Hindlimb muscle (tissue), 1 donor: ENCODE results near the gene RGS7. TPM values are rescaled to one million over a fixed set of nuclear protein-coding genes. Genes with fewer than 3 reads are reported as not detected.
"Not testable (repeated sequence)": the region's sequence is repeated elsewhere in the genome, so short reads cannot be mapped to it uniquely, and the experiment has no call there.

Experiments
- DNase-seq: peaks from one replicate; pipeline ENCODE4 v3.0.0-alpha.2; 2013
- polyA plus RNA-seq: library from polyadenylated mRNA; unstranded; fragments of 120-200 nt; gene quantifications from one replicate; pipeline ENCODE4 v1.2.1, GENCODE V29; 2013; ENCODE audit not compliant: insufficient read length

The RGS7 gene
- polyA plus RNA-seq, 1 donor, result not detected

DNA sequence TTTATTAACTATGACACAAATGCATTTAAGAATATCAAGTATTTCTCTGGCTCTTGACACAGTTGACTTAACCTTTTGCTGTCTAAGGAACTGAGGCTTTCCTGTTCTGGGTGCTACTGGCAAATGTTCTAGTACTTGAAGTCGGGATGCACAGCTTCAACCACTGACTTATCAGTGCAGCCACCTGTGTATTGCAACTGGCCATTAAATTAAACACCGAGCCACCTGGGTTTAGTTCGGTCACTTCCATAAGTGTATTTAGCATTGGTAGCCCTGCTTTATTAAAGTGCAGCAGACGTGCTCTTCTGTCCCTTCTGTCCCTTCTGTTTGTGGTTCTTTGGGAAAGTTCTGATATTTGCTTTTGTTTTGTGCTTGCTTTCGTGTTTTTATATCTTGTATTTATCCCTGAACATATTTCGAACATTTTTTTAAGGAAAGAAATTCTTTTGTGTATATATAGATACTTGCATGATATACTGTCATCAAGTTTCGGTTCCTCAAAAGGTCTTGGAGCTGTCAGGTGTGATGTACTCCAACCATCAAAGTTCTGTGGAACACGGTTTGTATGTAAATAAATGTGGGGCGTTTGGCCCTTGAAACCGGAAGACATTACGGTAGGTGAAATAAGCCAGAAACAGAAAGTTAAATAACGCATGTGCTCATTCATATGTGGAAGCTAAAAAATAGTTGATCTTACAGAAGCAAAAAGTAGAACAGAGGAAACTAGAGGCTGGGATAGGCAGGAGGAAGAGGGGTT, 447.1 kb downstream of the RGS7 start:
- no peak for DNase-seq

DNA sequence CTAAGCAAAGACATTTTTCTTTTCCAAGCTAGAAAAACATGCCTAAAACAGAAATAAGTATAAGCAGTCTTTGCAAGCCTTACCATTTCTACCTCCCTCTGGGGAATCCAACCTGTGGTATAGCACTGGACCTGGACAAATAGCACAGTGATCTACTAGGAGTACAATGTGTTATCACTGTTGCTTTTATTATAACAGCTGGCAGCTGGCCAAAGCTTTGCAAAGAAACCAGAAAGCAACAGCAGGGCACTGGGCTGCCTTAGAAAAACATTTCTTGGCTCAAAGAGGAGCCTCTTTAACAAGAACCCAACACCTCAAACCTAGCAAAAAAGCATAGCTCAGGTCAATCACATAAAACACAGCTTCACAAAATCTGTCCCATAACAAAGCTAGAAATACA, 450.5 kb downstream of the RGS7 start:
- DNase-seq, result no peak

DNA sequence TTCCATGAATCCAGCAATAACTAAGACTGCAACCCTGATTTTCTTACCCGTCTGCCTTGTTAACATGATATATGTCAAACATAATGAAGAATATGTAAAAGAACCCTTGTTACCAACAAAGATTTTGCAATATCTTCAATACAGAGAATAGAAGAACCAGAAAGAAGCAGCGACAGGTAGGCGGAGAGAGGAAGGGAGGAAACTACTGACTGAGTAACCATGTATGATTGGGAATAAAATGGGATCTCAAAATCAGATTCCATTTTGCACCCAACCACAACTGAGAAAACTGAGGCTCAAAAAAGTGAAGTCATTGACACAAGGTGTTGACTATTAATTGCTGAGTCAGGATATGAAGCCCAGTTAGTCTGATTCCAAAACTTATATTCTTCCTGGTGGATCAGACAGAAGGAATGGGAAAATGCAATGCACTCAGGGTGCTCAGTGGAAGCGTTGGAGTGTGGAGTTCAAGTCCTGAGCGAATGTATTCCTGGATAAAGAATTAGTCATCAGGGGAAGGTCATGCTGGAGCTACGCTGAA, 451.7 kb downstream of the RGS7 start:
- DNase-seq, result no peak

DNA sequence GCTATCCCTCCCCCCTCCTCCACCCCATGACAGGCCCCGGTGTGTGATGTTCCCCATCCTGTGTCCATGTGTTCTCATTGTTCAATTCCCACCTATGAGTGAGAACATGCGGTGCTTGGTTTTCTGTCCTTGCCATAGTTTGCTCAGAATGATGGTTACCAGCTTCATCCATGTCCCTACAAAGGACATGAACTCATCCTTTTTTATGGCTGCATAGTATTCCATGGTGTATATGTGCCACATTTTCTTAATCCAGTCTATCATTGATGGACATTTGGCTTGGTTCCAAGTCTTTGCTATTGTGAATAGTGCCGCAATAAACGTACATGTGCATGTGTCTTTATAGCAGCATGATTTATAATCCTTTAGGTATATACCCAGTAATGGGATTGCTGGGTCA, 461.6 kb downstream of the RGS7 start:
- not testable (repeated sequence) for DNase-seq

DNA sequence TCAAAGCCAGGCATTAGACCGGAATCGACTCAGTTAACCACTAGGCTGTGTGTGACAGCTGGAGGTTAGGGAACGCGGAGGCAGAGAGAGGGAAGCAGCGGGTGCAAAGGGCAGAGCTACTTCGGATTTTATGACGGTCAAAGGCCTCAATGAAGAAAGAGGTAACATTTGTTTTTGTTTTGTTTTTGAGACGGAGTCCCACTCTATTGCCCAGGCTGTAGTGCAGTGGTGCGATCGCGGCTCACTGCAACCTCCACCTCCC, 468.3 kb downstream of the RGS7 start:
- no peak for DNase-seq

DNA sequence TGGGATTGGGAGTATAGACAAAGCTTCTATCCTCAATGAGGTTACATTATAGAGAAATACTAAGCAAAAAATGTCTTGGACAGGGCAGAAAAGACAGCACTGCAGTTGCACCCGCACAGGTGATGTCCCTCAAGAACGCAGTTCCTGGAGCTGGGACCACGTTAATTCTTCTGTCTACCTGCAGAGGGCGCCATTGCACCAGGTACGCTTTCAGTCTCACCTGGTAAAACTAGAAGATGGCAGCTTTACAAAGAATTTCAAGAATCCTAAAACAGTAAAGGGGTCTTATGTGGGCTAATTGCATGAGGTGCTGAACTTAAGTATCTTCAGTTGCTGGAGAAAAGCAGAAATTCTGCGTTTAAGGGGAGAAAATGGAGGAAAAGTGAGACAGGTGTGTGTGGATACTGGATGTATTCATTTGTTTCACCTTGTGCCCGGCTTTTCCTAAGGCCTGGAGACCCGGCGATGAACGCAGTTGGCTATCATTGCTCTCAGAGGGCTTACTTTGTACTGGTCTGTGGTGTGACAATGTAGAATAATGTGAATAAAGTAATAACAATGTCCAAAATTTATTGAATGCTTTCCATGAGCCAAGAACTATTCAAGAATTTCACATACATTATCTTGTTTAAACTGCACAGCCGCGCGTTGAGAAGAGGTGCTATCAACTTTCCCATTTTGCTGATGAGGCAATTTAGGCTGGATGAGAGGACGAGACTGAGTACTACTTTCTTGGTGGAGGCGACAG, 468.8 kb downstream of the RGS7 start:
- DNase-seq, result no peak

DNA sequence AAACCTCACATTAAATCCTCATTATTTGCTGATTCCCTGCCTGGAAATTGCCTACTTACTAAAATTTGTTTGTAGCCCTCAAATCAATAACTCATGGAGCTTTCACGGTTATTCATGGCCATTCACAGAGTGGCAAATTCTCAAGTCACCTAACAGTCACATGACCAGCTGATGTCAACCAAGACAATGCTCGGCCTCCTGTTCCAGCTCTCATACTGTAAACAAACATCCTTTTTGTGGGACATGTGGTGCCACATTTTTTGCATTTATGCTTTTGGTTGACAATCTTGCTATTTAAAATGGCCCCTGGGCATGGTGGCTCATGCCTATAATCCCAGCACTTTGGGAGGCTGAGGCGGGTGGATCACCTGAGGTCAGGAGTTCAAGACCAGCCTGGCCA, 473.5 kb downstream of the RGS7 start:
- DNase-seq, result no peak

DNA sequence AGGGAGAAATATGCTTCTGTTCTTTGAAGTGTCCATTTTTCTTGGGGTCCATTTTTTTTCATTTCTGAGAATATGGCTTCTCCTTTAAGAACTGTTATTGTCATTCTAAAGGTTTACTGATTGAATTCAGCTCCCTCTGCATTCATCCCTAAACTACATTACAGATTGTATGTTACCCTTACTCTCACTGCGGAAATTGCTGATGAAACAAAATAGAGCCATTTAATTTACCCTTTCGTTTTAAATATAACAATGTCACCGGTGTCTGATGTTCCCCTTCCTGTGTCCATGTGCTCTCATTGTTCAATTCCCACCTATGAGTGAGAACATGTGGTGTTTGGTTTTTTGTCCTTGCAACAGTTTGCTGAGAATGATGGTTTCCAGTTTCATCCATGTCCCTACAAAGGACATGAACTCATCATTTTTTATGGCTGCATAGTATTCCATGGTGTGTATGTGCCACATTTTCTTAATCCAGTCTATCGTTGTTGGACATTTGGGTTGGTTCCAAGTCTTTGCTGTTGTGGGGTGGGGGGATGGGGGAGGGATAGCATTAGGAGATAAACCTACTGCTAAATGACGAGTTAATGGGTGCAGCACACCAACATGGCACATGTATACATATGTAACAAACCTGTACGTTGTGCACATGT, 474.2 kb downstream of the RGS7 start:
- not testable (repeated sequence) for DNase-seq

DNA sequence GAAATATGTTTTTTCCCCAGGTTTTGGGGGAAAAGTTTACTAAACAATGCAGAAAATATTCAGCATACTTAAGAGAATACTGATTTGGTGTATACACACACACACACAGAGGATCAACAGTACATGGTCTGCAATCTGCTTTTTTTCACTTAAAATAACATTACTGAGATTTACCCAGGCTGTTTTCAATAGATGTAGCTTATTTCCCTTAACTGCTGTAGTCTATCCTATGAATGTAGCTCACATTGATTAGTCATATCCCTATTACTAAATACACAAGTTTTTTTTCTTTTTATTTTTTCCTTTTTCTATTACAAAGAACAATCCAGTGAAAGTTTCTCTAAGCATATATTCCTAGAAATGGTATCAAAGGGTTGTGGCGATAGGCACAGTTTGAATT, 478.4 kb downstream of the RGS7 start:
- no peak for DNase-seq

DNA sequence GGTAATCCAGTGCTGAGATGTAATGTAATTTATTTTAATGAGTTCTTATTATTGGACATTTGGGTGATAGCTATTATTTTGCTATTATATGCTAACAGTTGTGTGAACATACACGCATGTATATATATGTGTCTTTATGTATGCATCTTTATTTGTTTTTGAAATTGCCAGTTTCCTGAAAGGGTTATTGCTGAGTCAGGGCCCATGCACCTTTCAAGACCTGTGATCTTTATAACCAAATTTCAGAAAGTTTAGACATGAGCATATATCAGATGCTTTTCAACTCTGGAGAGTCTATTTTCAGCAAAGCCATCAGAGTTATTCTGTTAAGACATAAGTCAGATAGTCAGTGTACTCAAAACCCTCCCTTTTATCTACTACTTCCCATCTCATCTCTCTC, 479.4 kb downstream of the RGS7 start:
- no peak for DNase-seq

DNA sequence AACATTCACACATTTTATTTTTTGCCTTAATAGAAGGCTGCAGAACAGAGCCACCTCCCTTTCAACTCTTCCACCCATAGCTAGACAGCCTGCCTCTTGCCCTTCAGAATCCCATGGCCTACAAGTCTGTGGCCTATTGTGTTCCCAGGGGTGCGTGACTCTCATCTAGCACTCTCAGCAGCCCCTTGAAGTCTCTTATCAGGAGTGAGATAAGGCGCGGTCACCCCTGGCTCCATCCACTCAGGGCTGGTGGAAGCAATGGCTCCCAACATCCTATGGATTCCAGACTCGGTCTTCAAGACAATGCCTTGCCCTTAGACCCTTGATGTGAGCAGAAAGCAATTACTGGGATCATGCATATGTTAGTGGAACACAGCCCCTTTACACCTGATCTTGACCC, 480.9 kb downstream of the RGS7 start:
- no peak for DNase-seq

DNA sequence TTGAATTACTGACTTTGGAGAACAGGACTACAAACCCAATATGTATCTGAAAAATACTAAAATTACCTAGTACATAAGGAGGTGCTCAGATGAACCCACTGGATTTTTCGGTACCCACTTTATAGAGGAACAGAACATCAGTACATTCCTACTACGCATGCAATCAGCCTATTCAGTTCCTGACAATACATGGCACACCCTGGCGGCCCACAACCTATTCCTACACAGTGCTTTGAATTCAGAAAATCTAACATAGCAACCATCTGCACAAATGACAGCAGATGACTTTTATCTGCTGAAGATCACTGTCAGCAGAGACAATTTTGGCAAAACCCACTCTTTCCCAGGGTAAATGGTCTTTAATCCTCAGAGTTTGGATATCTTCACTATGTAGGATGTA, 487.9 kb downstream of the RGS7 start:
- no peak for DNase-seq

DNA sequence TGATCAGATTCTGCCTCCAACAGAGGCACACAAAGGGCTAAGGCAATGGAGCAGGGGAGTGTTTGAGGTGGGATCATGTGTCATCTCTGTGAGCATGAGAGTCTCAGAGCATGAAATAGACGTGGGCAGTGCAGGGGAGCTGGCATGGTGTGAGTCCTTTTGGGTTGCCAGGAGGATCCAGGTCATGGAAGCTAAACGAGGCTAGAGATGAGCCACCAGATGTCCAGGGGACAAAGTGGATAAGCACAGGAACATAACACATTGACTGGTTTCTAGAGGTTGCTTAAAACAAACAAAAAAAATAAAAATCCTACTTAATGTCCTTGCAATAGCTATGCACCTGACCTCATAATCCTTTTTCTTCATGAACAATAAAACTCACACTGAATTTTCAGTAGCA, 490.3 kb downstream of the RGS7 start:
- DNase-seq, result no peak

DNA sequence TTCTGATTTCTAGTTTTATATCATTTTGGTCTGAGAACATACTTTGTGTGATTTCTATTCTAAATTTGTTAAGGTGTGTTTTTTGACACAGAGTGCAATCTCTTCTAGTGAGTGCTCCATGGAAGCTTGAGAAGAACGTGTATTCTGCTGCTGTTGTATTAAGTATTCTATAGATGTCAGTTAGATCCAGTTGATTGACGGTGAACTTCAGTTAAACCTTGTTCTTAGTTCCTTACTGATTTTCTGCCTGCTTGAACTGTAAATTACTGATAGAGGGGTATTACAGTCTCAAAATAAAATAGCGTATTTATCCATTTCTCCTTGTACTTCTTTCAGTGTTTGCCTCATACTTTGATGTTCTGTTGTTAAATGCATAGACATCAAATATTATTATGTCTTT, 497.0 kb downstream of the RGS7 start:
- no peak for DNase-seq

DNA sequence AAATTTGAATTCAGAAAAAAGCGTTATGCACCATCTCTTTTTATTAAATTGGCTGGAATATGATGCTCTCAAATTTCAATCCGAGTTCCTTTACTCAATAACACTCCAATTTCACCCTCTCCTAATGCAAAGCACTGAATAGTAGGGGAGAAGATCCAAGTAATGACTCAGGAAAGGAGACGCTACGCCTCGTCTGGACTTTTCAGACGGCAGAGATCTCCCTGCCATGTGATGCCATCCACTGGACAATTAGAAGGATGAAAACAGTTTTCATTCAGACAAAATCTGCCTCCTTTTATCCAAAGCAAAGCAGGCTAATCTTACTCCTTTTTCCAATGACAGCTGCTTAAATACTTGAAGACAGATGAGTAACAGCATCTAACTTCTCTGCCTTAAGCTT, 502.6 kb downstream of the RGS7 start:
- DNase-seq, result peak; percentile 8

DNA sequence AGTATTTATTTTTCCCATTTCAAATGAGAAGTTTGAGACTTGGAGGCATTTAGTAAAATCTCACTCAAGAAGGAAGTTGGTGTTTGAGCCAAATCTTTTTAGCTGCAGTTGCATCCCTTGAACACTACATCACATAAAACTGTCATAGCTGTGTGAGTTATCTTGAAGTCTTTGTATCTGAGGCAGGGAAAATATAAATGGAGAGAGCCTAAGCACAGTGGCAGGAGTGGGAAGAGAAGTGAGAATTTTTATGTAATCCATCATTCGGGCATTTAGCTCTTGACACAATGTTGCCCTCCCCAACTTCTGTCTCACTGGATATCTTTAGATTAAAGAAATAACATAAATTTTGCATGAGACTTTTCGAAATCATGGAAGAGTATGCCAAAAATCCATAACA, 509.7 kb downstream of the RGS7 start:
- no peak for DNase-seq

DNA sequence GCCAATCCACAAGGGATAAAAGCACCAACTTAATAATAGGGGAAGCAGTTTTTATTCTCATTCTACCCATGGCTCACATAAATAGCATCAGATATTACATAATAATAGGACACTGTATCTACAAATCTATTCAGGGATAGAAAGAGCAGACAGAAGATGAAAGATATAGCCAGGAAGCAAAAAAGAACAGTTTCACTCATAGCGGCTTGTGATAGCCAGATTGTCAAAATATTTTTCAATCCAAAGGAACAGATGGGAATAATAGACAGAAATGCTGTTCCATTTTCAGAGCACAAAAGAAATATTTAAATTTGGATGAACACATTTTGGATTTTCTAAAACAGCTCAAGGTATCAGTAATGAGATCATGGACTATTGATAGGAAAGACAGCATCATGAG, 512.5 kb downstream of the RGS7 start:
- DNase-seq, result no peak

DNA sequence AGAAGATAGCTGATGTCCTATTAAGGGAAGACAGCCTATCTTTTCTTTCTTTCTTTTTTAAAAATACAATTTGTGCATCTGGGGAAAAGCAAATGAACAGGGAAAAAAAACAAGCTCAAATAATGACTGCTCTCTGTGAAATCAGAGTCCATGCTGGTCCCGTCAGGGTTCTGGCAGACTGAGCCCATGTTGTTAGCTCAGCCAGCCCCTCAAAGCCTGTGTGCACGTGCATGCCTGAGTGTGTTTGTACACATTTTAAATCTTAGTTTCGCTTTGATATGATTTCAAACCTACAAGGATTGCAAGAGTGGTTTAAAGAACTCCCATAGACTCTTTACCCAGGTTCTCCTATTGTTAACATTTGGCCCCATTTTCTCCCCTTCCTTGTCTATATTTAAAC, 513.2 kb downstream of the RGS7 start:
- no peak for DNase-seq

DNA sequence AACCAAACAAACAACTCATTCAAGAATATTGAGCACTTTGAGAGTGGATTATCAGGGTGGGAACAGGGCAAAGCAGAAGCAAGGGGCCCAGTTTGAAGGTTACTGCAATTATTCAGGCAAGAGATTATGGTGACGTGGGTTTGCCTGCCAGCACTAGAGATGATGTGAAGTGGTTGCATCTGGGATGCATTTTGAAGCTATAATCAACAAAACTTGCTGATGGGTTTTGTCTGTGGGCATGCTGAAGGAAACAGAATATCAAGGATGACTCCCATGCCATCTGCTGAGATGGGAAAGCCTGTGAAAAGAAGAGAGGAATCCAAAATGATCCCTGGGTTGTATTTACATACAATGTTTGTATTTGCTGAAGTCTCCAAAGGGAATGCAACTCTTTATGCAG, 520.7 kb downstream of the RGS7 start:
- DNase-seq, result no peak

DNA sequence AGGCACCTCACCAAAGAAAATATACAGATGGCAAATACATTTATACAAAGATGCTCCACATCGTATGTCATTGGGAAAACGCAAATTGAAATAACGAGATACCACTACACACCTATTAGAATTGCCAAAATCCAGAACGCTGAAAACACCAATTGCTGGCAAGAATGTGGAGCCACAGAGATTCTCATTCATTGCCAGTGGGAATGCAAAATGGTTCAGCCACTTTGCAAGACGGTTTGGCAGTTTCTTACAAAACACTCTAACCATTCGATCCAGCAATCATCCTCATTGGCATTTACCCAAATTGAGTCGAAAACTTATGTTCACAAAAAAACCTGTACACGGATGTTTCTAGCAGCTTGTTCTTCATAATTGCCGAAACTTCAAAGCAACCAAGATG, 521.7 kb downstream of the RGS7 start:
- DNase-seq, result no peak

DNA sequence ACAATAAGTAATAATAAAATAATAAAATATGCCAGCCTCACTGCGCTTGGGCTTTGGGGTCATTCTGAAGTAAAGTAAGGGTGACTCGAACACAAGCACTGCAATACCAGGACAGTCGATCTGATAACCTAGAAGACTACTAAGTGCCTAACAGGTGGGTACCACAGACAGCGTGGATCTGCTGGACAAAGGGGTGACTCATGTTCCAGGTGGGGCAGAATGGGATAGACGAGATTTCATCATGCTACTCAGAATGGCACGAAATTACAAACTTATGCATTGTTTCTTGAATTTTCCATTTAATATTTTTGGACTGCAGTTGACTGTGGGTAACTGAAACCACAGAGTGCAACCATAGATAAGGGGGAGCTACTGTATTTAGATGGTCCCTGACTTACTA, 523.9 kb downstream of the RGS7 start:
- no peak for DNase-seq

DNA sequence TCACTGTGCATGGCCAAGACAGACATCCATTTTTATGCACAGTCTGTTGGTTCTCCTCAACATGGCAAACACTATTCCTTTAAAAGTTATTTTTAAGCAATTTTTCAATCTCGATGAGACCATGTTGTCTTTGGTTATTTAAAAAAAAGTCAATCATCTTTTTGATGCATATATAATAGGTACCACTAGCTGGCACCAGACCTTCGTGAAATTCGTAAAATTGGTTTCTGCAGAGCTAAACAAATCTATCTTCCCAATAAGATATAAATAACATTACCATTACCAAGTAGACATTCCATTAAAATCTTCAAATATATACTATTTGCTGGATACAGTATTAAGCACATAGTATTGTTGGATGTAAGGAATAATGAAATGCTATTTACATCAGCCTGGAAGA, 525.1 kb downstream of the RGS7 start:
- no peak for DNase-seq

DNA sequence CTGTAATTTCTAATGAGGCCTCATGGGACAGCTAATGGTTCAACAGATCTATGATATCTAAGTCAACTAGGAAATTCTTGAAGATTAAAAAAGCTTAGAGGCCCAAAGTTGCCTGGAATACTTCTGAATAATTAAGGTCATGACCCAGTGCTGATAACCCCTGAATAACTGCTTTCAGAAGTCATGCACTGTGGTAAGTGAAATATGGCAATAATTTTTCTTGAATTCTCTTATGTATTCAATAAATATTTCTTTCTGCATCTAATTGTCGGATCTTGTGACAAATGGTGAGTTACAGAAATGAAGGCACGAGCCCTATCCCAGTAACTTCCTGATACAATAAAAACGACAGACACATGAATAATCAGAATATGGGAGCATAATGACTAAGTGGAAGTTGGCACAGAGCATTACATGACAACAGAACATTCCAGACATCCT, 525.8 kb downstream of the RGS7 start:
- no peak for DNase-seq

DNA sequence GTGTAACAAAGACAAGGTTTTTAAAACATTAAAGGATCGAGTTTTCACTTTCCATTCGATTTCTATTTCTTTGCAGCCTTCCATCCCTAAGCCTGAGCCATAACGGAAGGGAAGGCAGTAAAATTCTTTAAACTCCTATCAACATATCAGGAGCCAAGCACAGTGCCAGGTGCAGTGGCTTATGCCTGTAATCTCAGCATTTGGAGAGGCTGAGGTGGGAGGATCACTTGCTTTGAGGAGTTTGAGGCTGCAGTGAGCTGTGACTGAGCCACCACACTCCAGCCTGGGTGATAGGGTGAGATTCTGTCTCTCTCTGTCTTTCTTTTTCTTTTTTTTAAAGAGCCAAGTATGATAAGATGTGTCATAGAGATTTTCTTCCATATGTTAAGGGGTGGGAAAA, 527.5 kb downstream of the RGS7 start:
- no peak for DNase-seq
